Loucy (cell line): ENCODE results near the gene SDE2.
"Not testable (repeated sequence)": the region's sequence is repeated elsewhere in the genome, so short reads cannot be mapped to it uniquely, and the experiment has no call there.

Experiments
- H2AFZ ChIP-seq: fragments of 200-600 bp; sonication (generic); 2 replicates; pipeline ENCODE4 v1.6.0; 2016; ENCODE audit warnings: antibody characterized with exemption, mild to moderate bottlenecking, low read length, moderate library complexity
- H3F3A ChIP-seq: fragments of 200-600 bp; 2 replicates; pipeline ENCODE4 v1.6.0; 2016; ENCODE audit warnings: antibody characterized with exemption, low read depth, mild to moderate bottlenecking
- H3K27me3 ChIP-seq: fragments of 200-600 bp; sonication (generic); 2 replicates; pipeline ENCODE4 v1.6.1; 2014; ENCODE audit warnings: low read length, mild to moderate bottlenecking; ENCODE audit not compliant: insufficient read depth, poor library complexity, severe bottlenecking
- H3K36me3 ChIP-seq: fragments of 200-600 bp; sonication (generic); 2 replicates; pipeline ENCODE4 v1.6.1; 2016; ENCODE audit warnings: low read length; ENCODE audit not compliant: insufficient read depth
- H3K4me1 ChIP-seq: fragments of 200-600 bp; sonication (generic); 2 replicates; pipeline ENCODE4 v1.5.1; 2014; ENCODE audit warnings: low read length, mild to moderate bottlenecking; ENCODE audit not compliant: insufficient read depth, poor library complexity, severe bottlenecking
- H3K4me2 ChIP-seq: fragments of 200-600 bp; sonication (generic); 2 replicates; pipeline ENCODE4 v1.6.0; 2014; ENCODE audit warnings: antibody characterized with exemption, low read length, low read depth, mild to moderate bottlenecking; ENCODE audit not compliant: poor library complexity, severe bottlenecking
- H3K4me3 ChIP-seq: fragments of 200-600 bp; sonication (generic); 2 replicates; pipeline ENCODE4 v1.5.1; 2014; ENCODE audit warnings: low read length, mild to moderate bottlenecking, mixed read lengths; ENCODE audit not compliant: poor library complexity, severe bottlenecking
- H3K79me2 ChIP-seq: fragments of 200-600 bp; sonication (generic); 2 replicates; pipeline ENCODE4 v1.6.1; 2014; ENCODE audit warnings: low read length; ENCODE audit not compliant: insufficient read depth
- H3K9ac ChIP-seq: fragments of 200-600 bp; sonication (generic); 2 replicates; pipeline ENCODE4 v1.6.0; 2014; ENCODE audit warnings: mild to moderate bottlenecking, low read depth, low read length, moderate library complexity; ENCODE audit not compliant: poor library complexity, severe bottlenecking
- H3K9me2 ChIP-seq: fragments of 200-600 bp; sonication (generic); replicated peaks from 2 replicates; pipeline ENCODE4 v1.6.1; 2016; ENCODE audit warnings: low read depth, low read length, mixed read lengths
- H3K9me3 ChIP-seq: fragments of 200-600 bp; sonication (generic); 2 replicates; pipeline ENCODE4 v1.6.1; 2014; ENCODE audit warnings: mild to moderate bottlenecking, antibody characterized with exemption, low read length, low read depth; ENCODE audit not compliant: insufficient read depth
- H4K20me1 ChIP-seq: fragments of 200-600 bp; sonication (generic); 2 replicates; pipeline ENCODE4 v1.6.0; 2014; ENCODE audit warnings: antibody characterized with exemption, low read length, mild to moderate bottlenecking; ENCODE audit not compliant: insufficient read depth, poor library complexity, severe bottlenecking
- CTCF ChIP-seq: fragments of 200-600 bp; sonication (generic); conservative IDR thresholded peaks from 2 replicates; pipeline ENCODE4 v1.5.1; 2014; ENCODE audit warnings: mild to moderate bottlenecking, antibody characterized with exemption, low read length
- EZH2phosphoT487 ChIP-seq: fragments of 200-600 bp; IDR thresholded peaks from 2 replicates; pipeline ENCODE4 v1.6.1; 2018; ENCODE audit warnings: antibody characterized with exemption, mild to moderate bottlenecking, moderate library complexity, borderline replicate concordance

Gene SDE2

GRCh38 chr1:226019572-226019971 lies 20.4 kb upstream of the SDE2 start:
- no peaks in the 10 kb centered on the region for H4K20me1 ChIP-seq
- H3F3A ChIP-seq: no peaks in the 10 kb centered on the region
- H3K9ac ChIP-seq: no peak overlapping the region
- peaks cover 3% of the 10 kb centered on the region for H3K4me1 ChIP-seq
- TF ChIP-seq EZH2phosphoT487: no peak
- no peak for TF ChIP-seq CTCF
- H3K4me3 ChIP-seq: no peak overlapping the region
- H3K36me3 ChIP-seq: no peaks in the 10 kb centered on the region
- no peaks in the 10 kb centered on the region for H3K27me3 ChIP-seq
- H2AFZ ChIP-seq: no peak overlapping the region; the same call in 1 of the 2 replicates
- H3K4me2 ChIP-seq: no peak overlapping the region
- H3K9me3 ChIP-seq: no peaks in the 10 kb centered on the region
- no peaks in the 10 kb centered on the region for H3K9me2 ChIP-seq
- no peaks in the 10 kb centered on the region for H3K79me2 ChIP-seq

- TF ChIP-seq EZH2phosphoT487 (no peak), CTCF (no peak)
- Histone ChIP-seq H2AFZ (0 out of 2 replicates have a peak overlapping the region, but pooled peaks have one; percentile 7), H3K9ac (no peak overlapping the region), H4K20me1 (no peaks in the 10 kb centered on the region), H3K4me1 (peaks cover 3% of the 10 kb centered on the region), H3K27me3 (no peaks in the 10 kb centered on the region), H3K36me3 (no peaks in the 10 kb centered on the region), H3K4me3 (no peak overlapping the region), H3K4me2 (no peak overlapping the region), H3F3A (no peaks in the 10 kb centered on the region), H3K79me2 (no peaks in the 10 kb centered on the region), H3K9me2 (no peaks in the 10 kb centered on the region), H3K9me3 (no peaks in the 10 kb centered on the region)
These were observed 17.9 kb upstream of the SDE2 start for GRCh38 chr1:226017070-226017469.

- H2AFZ ChIP-seq: no peak overlapping the region
- no peak overlapping the region for H3K4me3 ChIP-seq
- no peaks in the 10 kb centered on the region for H3F3A ChIP-seq
- H3K36me3 ChIP-seq: no peaks in the 10 kb centered on the region
- TF ChIP-seq CTCF (no peak), EZH2phosphoT487 (no peak)
- H3K9me2 ChIP-seq: no peaks in the 10 kb centered on the region
- no peak overlapping the region for H3K4me2 ChIP-seq
- H3K9ac ChIP-seq: no peak overlapping the region
- no peaks in the 10 kb centered on the region for H3K79me2 ChIP-seq
- no peaks in the 10 kb centered on the region for H4K20me1 ChIP-seq
- peaks cover 6% of the 10 kb centered on the region for H3K4me1 ChIP-seq
- no peaks in the 10 kb centered on the region for H3K27me3 ChIP-seq
- no peaks in the 10 kb centered on the region for H3K9me3 ChIP-seq
These were observed 10.5 kb upstream of the SDE2 start for GRCh38 chr1:226009650-226010044.

GRCh38 chr1:226007126-226007892 lies 8.2 kb upstream of the SDE2 start:
- not testable (repeated sequence) for H4K20me1 ChIP-seq, H2AFZ ChIP-seq, H3K9me3 ChIP-seq, H3K27me3 ChIP-seq, H3K36me3 ChIP-seq, H3K4me2 ChIP-seq, H3K9ac ChIP-seq, H3K9me2 ChIP-seq, H3K4me3 ChIP-seq, H3F3A ChIP-seq
- Histone ChIP-seq H3K79me2 (peaks cover 10% of the 10 kb centered on the region; the same call in 1 of the 2 replicates), H3K4me1 (peaks cover 29% of the 10 kb centered on the region)
